DMS153 treated with DMSO at 0.1 percent for 48 hours (cell line): ENCODE results near the gene DOCK10.

Experiments
- DNase-seq: peaks from one replicate; lab custom pipeline; 2025; ENCODE audit not compliant: unreplicated experiment; lab: John Stamatoyannopoulos, UW

Gene DOCK10

DNA sequence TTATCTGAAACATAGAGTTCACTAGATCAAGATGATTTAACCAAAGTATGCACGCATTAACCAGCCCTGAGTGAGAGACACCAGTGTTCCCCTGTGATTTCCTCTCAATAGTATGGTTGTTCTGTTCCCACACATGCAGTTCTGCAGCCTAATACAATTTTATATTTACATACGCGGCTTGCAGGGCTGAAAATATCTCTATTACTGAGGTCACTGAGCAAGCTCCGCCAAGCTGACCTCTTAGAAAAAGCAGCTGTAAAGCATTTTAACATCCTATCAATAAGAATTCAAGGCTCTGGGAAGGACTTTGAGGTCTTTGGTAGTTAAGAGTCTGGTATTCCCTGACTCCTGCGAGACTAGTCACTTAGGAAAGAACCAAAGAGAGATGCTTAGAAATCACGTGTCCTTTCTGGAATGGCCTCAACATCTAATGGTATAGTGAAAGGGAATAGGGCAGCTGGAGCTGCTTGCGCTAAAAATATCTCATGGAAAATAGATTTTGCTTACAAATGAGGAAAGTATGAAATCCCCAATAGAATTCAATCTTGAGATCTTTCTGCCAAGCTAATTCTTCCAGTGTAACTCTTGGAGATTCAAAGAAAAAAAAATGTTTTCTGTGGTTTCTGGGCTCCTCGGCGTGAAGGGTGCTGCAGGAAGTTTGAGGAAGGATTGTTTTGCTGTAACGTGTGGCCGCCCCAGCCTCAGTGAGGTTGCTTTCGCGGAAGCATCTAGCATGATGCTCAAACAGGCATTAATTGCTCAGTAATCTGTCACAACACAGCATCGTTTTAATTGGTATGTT lies 59.2 kb downstream of the DOCK10 start:
- peak; percentile 79 for DNase-seq

DNA sequence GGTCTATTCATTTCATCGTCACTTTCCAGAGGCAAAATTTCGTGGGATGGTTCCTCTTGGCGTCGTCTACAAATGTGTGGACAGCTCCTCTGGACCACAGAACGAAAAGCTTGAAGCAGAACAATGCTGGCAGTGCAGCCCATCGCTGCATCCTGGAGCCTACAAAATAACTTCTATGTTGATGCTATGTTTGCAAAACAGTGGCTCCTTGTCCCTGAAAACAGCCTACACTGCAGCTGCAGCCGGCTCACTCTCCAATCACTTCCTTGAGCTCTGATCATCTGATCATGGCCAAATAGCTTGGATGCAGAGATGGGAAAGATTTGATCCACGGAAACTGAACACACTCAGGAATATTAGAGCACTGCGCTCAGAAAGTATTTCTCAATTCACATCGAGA lies 60.0 kb downstream of the DOCK10 start:
- DNase-seq: peak; percentile 66

DNA sequence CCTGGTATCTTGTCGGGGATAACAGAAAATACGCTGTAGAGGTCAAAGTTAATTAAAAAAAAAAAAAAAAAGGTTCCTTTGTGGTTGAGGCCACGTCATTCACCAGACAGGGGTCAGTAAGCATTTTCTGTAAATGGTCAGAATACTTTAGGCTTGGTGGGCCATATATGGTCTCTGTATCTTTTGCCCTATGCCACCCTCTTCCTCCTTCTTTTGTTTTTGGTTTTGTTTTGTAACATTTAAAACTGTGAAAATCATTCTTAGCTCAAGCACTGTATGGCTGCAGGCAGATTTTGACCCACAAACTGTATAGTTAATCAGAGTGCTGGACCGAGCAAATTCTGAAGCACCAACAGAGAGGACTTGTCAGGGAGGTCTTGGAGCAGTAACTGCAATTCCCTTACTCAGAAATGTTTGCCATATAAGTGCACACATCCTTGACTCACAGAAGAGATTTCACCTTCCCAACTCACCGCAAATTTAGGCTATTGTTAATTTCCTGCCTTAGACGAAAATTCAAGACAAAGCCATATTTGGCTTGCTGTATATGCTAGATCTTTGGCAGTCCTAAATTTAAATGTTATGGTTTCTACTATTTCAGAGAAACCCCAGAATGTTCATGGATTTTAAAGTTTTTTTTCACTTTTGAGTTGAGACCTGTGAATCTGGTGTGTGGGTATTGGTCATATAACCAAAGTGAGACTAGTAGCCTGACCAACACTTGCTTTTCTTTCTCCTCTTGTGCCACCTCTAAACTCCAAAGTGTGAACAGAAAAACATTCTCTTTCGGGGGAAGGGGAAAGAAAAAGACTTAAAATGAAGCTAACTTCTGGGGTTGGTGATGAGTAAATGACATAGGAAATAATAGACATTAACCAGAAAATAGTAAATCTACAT lies 65.4 kb downstream of the DOCK10 start:
- DNase-seq: no peak

DNA sequence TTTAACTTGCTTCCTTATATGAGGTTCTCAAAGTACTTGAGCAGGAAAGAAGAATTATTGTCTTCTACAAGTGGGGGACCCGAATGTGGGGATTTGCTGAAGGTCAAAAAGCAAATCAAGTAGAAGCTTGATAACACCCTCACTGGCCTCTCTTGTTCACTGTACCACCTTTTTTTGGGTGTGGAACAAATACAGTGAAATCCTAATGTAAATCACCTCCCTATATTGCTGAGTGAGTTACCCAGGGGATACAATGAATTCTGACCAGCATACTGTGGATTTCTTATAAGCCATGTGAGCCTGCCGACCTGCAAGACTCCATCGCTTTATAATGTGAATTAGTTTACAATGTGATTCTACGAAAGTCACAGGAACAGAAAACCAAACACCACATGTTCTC lies 66.5 kb downstream of the DOCK10 start:
- DNase-seq: no peak

DNA sequence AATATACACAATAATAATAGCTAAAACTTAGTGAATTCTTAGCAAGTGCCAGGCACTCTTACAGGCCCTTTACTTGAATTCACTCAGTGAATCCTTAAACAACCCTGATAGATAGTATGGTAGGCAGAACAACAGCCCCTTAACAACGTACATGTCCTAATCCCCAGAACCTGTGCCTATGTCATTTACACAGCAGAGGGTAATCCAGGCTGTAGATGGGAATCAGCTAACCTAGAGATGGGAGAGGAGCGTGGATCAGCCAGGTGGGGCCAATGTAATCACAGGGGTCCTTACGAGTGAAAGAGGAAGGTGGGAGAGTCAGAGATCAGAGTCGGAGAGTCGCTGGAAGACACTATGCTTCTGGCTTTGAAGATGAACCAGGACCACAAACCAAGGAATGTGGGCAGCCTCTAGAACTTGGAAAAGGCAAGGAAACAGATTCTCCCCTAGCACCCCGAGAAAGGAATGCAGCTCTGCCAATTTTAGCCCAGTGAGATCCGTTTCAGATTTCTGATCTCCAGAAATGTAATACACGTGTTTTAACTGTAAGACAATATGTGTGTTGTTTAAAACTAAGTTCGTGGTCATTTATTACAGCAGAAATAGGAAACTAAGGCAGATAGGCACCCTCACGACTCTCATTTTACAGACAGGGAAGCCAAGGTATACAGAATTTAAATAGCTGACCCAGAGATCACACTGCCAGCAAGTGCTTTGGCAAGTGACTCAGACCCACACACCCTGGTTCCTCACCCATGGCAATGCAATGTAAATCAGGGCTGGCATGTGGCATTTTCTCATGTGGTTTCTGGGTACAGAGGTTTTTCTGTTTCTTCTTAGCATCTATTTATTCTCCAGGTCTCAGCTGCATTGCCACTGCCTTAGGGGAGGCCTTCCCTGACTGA lies 68.9 kb downstream of the DOCK10 start:
- no peak for DNase-seq

GRCh38 chr2:224971214-224971613 lies 71.1 kb downstream of the DOCK10 start:
- DNase-seq: peak; percentile 89

DNA sequence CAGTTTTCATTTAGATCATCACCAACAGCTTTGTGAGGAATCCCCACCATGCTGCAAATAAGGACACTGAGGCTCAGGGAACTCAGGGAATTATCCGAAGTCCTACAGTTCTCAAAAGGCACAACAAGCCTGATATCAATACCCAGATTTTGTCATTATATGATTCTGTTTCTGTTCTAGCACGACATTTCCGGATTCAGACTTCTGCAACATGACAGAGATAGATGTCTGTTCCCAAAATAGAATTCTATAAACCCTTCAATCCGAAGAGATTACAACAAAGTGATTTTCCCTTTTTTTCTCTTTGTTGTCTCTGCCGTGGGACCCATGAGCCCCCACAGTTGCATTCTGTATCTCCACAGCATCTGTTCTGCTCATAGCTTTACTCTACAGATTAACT lies 72.0 kb downstream of the DOCK10 start:
- no peak for DNase-seq

- DNase-seq: no peak
Observed at GRCh38 chr2:224969633-224970260, 72.5 kb downstream of the DOCK10 start.

DNA sequence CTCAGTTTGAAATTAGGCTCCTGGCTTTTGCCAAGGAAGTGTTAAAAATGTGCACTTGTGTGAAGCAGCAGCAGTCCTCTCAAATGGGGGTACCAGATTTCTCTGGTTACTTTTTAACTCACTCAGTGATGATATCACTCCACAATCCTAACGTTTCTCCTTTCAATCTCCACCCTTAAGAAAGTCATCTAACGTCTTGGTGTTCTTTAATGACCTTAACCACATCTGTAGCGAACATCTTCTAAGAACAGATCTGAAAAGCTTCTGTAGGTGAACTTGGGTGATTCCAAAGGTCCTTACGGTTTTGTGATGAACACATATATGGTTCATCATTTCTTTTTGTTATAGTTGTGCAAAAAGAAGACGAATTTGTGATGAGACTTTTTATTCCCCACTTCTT lies 73.2 kb downstream of the DOCK10 start:
- DNase-seq: no peak

- no peak for DNase-seq
Observed at GRCh38 chr2:224968051-224968450, 74.2 kb downstream of the DOCK10 start.

GRCh38 chr2:224966613-224967012 lies 75.7 kb downstream of the DOCK10 start:
- DNase-seq: peak; percentile 69

DNA sequence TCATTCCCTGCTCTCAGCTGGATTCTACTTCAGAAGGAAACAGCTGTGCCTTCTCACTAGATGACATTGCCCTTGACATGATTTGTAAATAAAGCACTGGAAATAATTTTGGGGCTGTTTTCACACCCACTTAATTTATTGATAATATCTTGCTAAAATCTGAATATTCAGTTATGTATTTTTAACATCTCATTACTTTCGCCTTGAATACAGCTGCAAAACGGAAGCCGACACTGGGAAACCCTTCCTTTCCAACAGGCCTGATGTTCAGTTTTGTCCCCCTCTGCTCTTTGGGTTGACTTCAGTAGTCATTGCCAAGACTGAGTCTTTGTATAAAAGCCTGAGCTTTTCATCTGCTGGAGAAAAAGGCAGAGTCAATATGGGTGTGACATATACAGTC lies 82.7 kb downstream of the DOCK10 start:
- DNase-seq: no peak

DNA sequence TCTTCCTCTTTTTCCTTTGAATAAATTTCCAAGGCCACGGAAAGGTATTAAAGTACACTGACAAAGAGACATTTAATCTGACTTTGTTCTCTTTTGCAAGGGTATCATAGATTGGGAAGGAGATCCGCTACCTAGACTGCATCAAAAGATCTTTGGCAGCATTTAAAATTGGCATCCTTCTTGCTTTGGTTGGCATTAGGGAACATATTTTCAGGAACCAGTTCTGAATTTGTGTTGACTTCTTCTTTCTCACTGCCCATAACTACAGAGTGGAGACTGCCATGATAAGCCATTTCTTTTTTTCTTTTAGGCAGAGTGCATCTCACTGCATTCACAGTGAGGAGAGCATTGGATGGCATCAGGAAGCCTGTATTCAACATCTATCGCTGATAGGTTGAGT lies 83.4 kb downstream of the DOCK10 start:
- DNase-seq: no peak

DNA sequence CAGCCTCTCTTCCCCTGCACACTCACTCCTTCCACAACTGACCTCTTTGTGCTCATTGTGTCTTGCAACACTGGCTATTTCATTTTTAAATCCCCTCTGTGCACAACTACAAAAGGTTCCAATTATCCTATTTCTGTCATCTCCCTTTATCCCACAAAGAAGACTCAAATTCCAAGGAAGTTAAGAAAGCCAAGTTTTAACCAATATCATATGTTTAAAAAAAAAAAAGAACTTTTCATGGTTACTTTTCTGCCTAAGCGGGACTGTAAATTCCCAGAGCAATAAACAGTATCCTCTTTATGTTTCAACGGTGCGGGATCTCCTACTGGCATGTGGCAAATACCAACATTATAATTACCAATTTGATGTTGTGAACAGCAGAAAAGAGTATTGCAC lies 83.8 kb downstream of the DOCK10 start:
- DNase-seq: no peak

GRCh38 chr2:224957540-224958461 lies 84.5 kb downstream of the DOCK10 start:
- no peak for DNase-seq

DNA sequence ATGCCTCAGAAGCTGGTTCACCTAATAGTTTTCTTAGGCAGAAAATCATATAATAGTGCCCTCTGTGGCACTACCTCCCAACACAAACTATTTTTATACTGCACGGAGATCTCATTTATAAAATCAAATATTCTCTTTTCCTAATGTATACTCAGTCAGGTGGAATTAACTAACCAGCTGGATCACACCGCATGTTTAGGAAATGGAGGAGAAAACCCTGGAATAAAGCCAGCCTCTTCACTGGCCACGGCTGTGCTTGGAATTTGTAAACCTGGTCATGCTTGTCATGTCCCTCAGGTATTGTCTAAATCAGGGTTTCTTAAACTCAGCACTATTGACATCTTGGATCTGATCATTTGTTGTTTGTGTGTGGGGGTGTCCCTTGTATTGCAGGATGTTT lies 85.6 kb downstream of the DOCK10 start:
- no peak for DNase-seq

GRCh38 chr2:224954980-224955379 lies 87.3 kb downstream of the DOCK10 start:
- DNase-seq: peak; percentile 53

- DNase-seq: no peak
Observed at GRCh38 chr2:224952936-224953657, 89.2 kb downstream of the DOCK10 start.
